Fibroblast of lung (primary cell): ENCODE measurements around the gene PSMD11. TPM values are rescaled to one million over a fixed set of nuclear protein-coding genes. Genes with fewer than 3 reads are reported as not detected.

ENCODE experiments used
- DNase-seq, 2 donors: peaks; one replicate each; pipeline versions ENCODE4 v3.0.0 to v3.0.0-alpha.2; 2010; ENCODE audit warnings: low read depth in 2 of 2
- H2AFZ ChIP-seq: 2 replicates; pipeline ENCODE4 v1.5.1; 2012; ENCODE audit warnings: low read length, control low read depth, inconsistent platforms
- H3K27ac ChIP-seq: 2 replicates; pipeline ENCODE4 v1.5.1; 2011; ENCODE audit warnings: low read length, control low read depth; ENCODE audit not compliant: insufficient read depth
- H3K27me3 ChIP-seq: 2 replicates; pipeline ENCODE4 v1.5.1; 2011; ENCODE audit warnings: mild to moderate bottlenecking, low read length; ENCODE audit not compliant: control insufficient read depth, insufficient read depth
- H3K36me3 ChIP-seq: 2 replicates; pipeline ENCODE4 v1.5.1; 2011; ENCODE audit warnings: low read length; ENCODE audit not compliant: control insufficient read depth, insufficient read depth
- H3K4me1 ChIP-seq: 2 replicates; pipeline ENCODE4 v1.5.1; 2011; ENCODE audit warnings: low read length; ENCODE audit not compliant: control insufficient read depth, insufficient read depth; ENCODE audit errors: extremely low read depth
- H3K4me2 ChIP-seq: 2 replicates; pipeline ENCODE4 v1.5.1; 2011; ENCODE audit warnings: low read length, control low read depth; ENCODE audit not compliant: insufficient read depth; ENCODE audit errors: extremely low read depth
- H3K4me3 ChIP-seq, 4 experiments: fragments of 200-600 bp in 1 of 4; sonication (generic) in 1 of 4; replicated peaks in 1 of 4; 2 replicates each; pipeline ENCODE4 v1.5.1; 2011 to 2016; ENCODE audit warnings: low read length in 4 of 4, low read depth in 3 of 4, mild to moderate bottlenecking in 3 of 4, control low read depth in 2 of 4, inconsistent platforms in 1 of 4, mixed read lengths in 1 of 4; ENCODE audit not compliant: insufficient read depth in 1 of 4; ENCODE audit errors: control extremely low read depth in 1 of 4
- H3K79me2 ChIP-seq: 2 replicates; pipeline ENCODE4 v1.5.1; 2012; ENCODE audit warnings: mild to moderate bottlenecking, low read length, inconsistent platforms; ENCODE audit not compliant: control insufficient read depth, insufficient read depth
- H3K9ac ChIP-seq: 2 replicates; pipeline ENCODE4 v1.5.1; 2011; ENCODE audit warnings: mild to moderate bottlenecking, low read length, control low read depth; ENCODE audit not compliant: insufficient read depth
- H3K9me3 ChIP-seq: 2 replicates; pipeline ENCODE4 v1.5.1; 2012; ENCODE audit warnings: low read depth, low read length; ENCODE audit not compliant: control insufficient read depth, insufficient read depth
- H4K20me1 ChIP-seq: 2 replicates; pipeline ENCODE4 v1.5.1; 2011; ENCODE audit warnings: low read length; ENCODE audit not compliant: control insufficient read depth, insufficient read depth; ENCODE audit errors: extremely low read depth
- CTCF ChIP-seq, 2 donors: IDR thresholded peaks in 1 of 2; conservative IDR thresholded peaks in 1 of 2; 1 replicate in 1 of 2; 2 replicates in 1 of 2; pipeline ENCODE4 v1.5.1; 2011 to 2012; ENCODE audit warnings: low read length in 2 of 2, control low read depth in 1 of 2, inconsistent platforms in 1 of 2, low read depth in 1 of 2, mild to moderate bottlenecking in 1 of 2
- EZH2 ChIP-seq: IDR thresholded peaks from 2 replicates; pipeline ENCODE4 v1.5.1; 2012; ENCODE audit warnings: low read length, control low read depth, mild to moderate bottlenecking; ENCODE audit errors: missing control alignments
- polyA plus RNA-seq, 2 donors: library from polyadenylated mRNA; depleted of rRNA in 1 of 2; stranded (reverse) in 1 of 2; unstranded in 1 of 2; fragments of >200 nt; gene quantifications; 2 replicates each; pipeline ENCODE4 v1.2.1, GENCODE V29; 2011 to 2012; ENCODE audit warnings: missing spikeins in 1 of 2
- total RNA-seq: library from RNA; depleted of rRNA; stranded (reverse); fragments of >200 nt; gene quantifications from 2 replicates; pipeline ENCODE4 v1.2.1, GENCODE V29; 2014

PSMD11 gene
- total and polyA plus RNA-seq, 2 donors (not counting 1 experiment from before 2014, with no cell fraction given) = 74.1 to 77.9 TPM

- H3K79me2 ChIP-seq = no peaks in the 10 kb centered on the region
- no peaks in the 10 kb centered on the region for H3K27me3 ChIP-seq
- peak; percentile 6 to 22 for DNase-seq
- peak overlapping the region; percentile 20 to 56 (median 42) for H3K4me3 ChIP-seq
- no peaks in the 10 kb centered on the region for H3K9me3 ChIP-seq
- no peaks in the 10 kb centered on the region for H3K36me3 ChIP-seq
- H4K20me1 ChIP-seq = no peaks in the 10 kb centered on the region
- peaks cover 5% of the 10 kb centered on the region for H3K4me1 ChIP-seq
- TF ChIP-seq EZH2 (no peak), CTCF (conservative IDR thresholded peaks at IDR 0.05 in 1 of 2, IDR thresholded peaks at IDR 0.05 in 1 of 2; ENCODE audit: low read depth in 1 of 2, low read length in 2 of 2) (no peak)
- H3K4me2 ChIP-seq = peak overlapping the region; percentile 70
- H3K27ac ChIP-seq = no peak overlapping the region
- H3K9ac ChIP-seq = no peak overlapping the region
- peak overlapping the region; percentile 60 for H2AFZ ChIP-seq
These were observed 75.2 kb downstream of the PSMD11 start for GRCh38 chr17:32519228-32520103.

DNA sequence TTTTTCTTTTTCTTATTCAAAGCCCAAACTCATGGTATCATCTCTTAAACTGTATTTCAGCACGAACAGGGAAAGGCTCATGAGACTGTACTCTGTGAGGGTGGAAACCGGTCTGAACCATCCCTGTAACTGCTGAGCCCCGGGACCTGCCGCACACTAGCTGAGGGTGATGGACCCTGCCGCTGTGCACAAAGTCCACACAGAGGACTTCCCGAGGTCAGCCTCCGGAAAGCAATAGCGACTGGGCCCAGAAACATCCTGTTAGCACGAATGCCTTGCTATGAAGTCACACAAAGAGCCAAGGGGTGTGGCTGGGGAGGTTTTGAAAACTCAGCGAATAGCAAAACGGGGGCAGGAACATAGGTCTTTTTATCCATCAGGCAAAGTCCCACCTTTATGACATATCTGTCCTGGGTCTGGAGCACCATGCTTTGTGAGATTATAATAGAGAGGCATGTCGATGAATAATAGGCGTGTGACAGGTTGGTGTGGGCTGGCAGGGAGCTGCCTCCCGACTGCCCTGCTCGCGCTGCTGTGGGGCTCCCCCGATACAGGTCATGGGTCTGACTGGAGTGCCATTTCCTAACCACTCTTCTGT lies 75.9 kb downstream of the PSMD11 start:
- peak overlapping the region in 1 of 4 experiments; percentile 56 for H3K4me3 ChIP-seq
- peak in 1 of 2 donors; percentile 49 for DNase-seq
- no peak overlapping the region for H3K9ac ChIP-seq
- peak overlapping the region; percentile 70 for H3K4me2 ChIP-seq
- peak overlapping the region; percentile 34 for H2AFZ ChIP-seq
- H3K27ac ChIP-seq = no peak overlapping the region
- H3K27me3 ChIP-seq = no peaks in the 10 kb centered on the region
- H3K79me2 ChIP-seq = no peaks in the 10 kb centered on the region
- H4K20me1 ChIP-seq = no peaks in the 10 kb centered on the region
- no peaks in the 10 kb centered on the region for H3K36me3 ChIP-seq
- TF ChIP-seq EZH2 (no peak), CTCF (conservative IDR thresholded peaks at IDR 0.05 in 1 of 2, IDR thresholded peaks at IDR 0.05 in 1 of 2; ENCODE audit: low read depth in 1 of 2, low read length in 2 of 2) (no peak)
- no peaks in the 10 kb centered on the region for H3K9me3 ChIP-seq
- peaks cover 5% of the 10 kb centered on the region for H3K4me1 ChIP-seq

DNA sequence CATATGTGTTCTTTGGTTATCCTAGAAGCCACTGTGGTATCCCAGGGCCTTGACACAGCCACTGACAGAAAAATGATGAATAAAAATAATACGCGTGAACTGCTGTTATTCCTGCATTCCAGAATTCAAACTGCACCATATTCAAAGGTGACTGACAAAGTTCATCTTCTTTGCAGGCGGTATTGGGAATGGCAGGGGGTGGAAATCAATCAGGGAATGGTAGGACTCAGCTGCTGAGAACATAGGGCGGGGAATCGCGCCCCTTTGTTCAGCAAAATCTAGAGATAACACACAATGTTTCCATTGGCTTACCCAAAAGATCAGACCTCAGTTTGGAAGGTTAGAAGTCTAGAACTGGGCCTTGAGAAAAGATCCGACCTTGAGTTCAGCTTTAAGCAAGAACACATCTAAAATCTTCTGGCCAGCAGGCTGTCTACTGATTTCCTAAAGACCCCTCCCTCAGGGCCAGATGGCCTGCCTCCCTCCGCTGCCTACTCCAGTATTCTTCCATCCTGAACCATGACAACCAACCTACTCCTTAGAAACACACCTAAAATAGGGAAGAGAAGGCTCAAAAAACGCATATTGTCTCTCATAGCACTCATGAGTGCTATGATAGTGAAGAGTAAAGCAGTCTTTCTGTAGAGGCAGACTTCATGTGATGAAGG lies 76.6 kb downstream of the PSMD11 start:
- no peak overlapping the region for H3K27ac ChIP-seq
- no peak overlapping the region for H3K4me2 ChIP-seq
- no peak for DNase-seq

More for the DNA sequence above, 76.6 kb downstream of the PSMD11 start:
- no peaks in the 10 kb centered on the region for H4K20me1 ChIP-seq
- H3K4me3 ChIP-seq = no peak overlapping the region
- H2AFZ ChIP-seq = no peak overlapping the region
- H3K9ac ChIP-seq = no peak overlapping the region
- peaks cover 8% of the 10 kb centered on the region for H3K4me1 ChIP-seq
- H3K36me3 ChIP-seq = no peaks in the 10 kb centered on the region
- H3K27me3 ChIP-seq = no peaks in the 10 kb centered on the region
- TF ChIP-seq EZH2 (no peak), CTCF (conservative IDR thresholded peaks at IDR 0.05 in 1 of 2, IDR thresholded peaks at IDR 0.05 in 1 of 2; ENCODE audit: low read depth in 1 of 2, low read length in 2 of 2) (no peak)
- H3K9me3 ChIP-seq = no peaks in the 10 kb centered on the region
- no peaks in the 10 kb centered on the region for H3K79me2 ChIP-seq
